A549 treated with GW870086 at 1 μM for 4 hours (cell line): ENCODE data around the gene PHGDH. TPM values are rescaled to one million over a fixed set of nuclear protein-coding genes. Genes with fewer than 3 reads are reported as not detected.

Experiments
- total RNA-seq: library from RNA; stranded (reverse); fragments of 200-300 nt; extraction: Qiagen RNA extraction; gene quantifications from 5 replicates; pipeline ENCODE4 v1.2.3, GENCODE V29; 2022; ENCODE audit warnings: low read depth

The PHGDH gene
- total RNA-seq, result 65.1 to 91.5 TPM (median 85.9 TPM) in 5 replicates

GRCh38 chr1:119711804-119712341 is at the start of gene PHGDH:
Gene PHGDH (plus strand): TSS chr1:119711934. CDS start chr1:119712023, 89 bp downstream.

GRCh38 chr1:119768778-119769177 is 57.0 kb downstream of the PHGDH start, which contains the start of gene HMGCS2:
Gene HMGCS2 (minus strand): TSS chr1:119768905. CDS start chr1:119768844, 61 bp downstream.

Other genes with a start within 250 kb of the PHGDH start
- not detected in 5 replicates for gene HSD3B1, start 204.7 kb upstream of the PHGDH start, total RNA-seq
- 1.6 to 2.2 TPM (median 1.8 TPM) in 5 replicates for gene ZNF697, start 63.7 kb upstream of the PHGDH start, total RNA-seq
- not detected in 5 replicates for gene HMGCS2, start 57.0 kb downstream of the PHGDH start, total RNA-seq
- gene REG4, start 99.5 kb downstream of the PHGDH start, total RNA-seq, result not detected in 5 replicates
- not detected in 5 replicates for gene ADAM30, start 184.6 kb downstream of the PHGDH start, total RNA-seq